NOMO-1 (cell line): ENCODE results near the gene DNAJC17.

Experiments
- DNase-seq, 2 experiments: peaks; one replicate each; lab custom pipeline; 2025; ENCODE audit not compliant: unreplicated experiment in 2 of 2; lab: John Stamatoyannopoulos, UW

Gene DNAJC17

GRCh38 chr15:40831861-40832260 is 24.6 kb upstream of the DNAJC17 start:
- no peak for DNase-seq

- DNase-seq: no peak
These were observed 23.6 kb upstream of the DNAJC17 start for GRCh38 chr15:40830884-40831283.

GRCh38 chr15:40829115-40829514 is 21.8 kb upstream of the DNAJC17 start:
- no peak for DNase-seq

DNA sequence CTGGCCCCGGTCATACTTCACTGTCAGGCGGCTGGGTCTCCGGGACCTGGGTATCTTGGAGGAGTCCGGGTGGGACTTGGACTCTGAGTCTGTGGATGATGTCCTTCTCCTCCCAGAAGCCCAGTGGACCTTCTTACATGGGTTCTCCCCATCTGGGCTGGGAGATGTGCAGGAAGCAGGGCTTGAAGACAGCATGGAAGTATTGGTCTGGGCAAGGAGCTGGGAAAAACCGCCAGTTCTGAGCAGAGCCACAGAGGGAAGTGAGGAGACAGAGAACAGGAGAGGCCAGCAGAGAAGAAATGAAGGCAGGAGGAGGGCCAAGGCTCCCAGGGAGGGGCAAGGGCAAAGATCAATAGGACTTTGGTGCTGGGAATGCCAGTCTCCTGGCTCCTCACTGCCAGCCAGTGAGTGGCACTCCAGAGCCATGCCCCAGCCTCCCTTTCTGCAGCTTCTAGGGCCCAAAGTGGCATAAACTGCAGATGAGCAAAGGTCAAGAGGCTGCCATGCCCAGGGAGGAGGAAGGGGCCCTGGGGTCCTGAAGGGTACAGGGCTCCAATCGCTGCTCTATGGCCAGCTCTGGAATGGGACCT is 21.3 kb upstream of the DNAJC17 start, which contains the start of gene PPP1R14D:
PPP1R14D (minus strand) TSS at position 262 of the 590 bp plus-strand sequence; CDS start at position 195, 67 bp downstream.
- no peak for DNase-seq

GRCh38 chr15:40826423-40827075 is 19.3 kb upstream of the DNAJC17 start:
- DNase-seq: no peak

- no peak for DNase-seq
These were observed 18.6 kb upstream of the DNAJC17 start for GRCh38 chr15:40825661-40826422.

DNA sequence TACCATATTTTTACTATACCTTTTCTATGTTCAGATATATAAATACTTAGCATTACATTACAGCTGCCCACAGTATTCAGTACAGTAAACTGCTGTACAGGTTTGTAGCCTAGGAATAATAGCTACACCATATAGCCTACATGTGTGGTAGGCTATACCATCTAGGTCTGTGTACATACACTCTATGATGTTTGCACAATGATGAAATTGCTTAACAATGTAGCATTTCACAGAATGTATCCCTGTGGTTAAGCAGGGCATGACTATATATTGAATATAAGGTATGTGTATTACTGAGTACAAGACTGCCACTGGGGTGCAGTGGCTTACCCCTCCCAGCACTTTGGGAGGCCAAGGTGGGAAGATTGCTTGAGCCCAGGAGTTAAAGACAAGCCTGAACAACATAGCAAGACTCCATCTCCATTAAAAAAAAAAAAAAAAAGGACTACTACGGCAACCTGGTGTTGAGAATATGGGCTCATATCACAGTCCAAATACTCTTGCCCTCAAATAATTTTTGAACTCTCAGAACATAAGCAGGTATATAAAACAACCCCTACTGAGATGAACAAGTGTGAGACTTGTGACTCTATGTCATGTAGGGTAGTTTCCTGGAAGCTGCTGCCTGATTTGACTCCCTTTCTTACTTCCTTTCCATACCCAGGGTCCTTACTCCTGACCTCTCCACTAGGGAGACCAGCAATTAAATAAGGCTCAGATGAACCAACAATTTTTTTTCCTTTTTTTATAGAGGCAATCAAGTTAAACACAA is 16.5 kb upstream of the DNAJC17 start:
- DNase-seq: peak in 1 of 2 experiments; percentile 10

DNA sequence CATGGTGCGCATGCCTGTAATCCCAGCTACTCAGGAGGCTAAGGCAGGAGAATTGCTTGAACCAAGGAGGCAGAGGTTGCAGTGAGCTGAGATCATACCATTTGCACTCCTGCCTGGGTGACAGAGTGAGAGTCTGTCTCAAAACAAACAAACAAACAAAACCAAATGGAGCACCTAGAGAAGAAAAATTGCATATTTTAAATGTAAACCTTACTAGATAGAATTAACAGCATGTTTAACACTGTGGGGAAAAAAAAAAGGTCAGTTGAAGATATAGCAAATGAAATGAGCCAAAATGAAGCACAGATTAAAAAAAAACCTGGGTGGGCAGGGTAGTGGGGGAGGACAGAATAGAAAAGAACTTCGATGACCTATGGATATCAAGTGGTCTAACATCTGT is 13.9 kb upstream of the DNAJC17 start:
- no peak for DNase-seq

GRCh38 chr15:40819048-40819447 is 11.8 kb upstream of the DNAJC17 start:
- no peak for DNase-seq

- DNase-seq: no peak
These were observed 7.9 kb upstream of the DNAJC17 start for GRCh38 chr15:40815042-40815698.

DNA sequence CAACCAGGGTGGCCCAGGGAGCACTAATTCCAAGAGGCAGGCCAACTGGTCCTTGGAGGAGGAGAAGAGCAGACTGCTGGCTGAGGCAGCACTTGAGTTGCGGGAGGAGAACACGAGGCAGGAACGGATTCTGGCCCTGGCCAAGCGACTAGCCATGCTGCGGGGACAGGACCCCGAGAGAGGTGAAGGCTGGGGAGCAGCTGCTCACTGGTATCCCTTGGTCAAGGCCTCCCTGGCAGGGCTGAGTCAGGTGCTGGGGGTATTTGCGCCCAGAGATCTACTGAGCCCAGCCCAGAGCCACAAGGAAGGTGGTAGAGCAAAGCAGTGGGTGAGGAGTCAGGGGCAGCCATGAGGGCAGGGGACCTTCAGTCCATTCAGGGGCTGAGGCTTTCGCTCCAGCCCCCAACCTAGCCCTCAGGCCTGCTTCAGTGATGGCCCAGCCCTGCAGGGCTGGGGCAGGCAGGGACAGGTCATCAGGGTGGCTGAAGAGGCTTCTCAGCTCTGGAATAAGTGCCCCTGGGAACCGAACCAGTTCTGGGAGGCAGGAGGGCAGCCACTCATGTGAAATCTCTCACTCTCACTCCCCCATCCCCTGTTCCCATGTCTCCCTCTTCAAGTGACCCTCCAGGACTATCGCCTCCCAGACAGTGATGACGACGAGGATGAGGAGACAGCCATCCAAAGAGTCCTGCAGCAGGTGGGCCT is 5.6 kb upstream of the DNAJC17 start:
- no peak for DNase-seq

GRCh38 chr15:40808861-40809450 is 1.7 kb upstream of the DNAJC17 start:
- DNase-seq: no peak

DNA sequence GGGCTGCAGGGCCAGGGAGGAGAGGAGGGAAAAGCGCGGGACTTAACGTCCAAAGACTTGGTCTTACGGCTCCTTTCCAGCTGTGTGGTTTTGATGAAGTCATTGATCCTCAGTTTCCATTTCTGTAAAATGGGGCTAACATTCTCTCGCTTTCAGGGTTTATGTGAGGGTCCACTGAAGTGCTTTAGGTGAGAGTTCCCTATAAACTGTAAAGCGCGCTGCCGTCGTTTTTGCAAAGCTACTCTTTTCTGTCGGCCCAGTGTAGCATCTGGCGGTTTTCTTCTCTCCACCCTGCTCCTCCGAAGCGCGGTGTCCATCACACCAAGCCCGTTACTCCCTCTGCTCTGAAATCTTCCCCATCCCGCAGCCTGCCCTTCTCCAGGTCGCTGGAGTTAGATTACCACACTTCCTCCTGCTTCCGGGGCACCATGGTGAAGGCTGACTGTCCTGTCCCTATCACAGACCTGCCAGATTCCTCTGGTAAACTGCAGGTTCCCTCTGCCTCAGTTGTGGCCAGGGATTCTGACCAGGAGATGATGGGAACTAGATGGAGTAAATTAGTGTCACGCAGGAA is 702 bp upstream of the DNAJC17 start:
- DNase-seq: peak in 1 of 2 experiments; percentile 37

- no peak for DNase-seq
These were observed 623 bp downstream of the DNAJC17 start for GRCh38 chr15:40806672-40807027.

DNA sequence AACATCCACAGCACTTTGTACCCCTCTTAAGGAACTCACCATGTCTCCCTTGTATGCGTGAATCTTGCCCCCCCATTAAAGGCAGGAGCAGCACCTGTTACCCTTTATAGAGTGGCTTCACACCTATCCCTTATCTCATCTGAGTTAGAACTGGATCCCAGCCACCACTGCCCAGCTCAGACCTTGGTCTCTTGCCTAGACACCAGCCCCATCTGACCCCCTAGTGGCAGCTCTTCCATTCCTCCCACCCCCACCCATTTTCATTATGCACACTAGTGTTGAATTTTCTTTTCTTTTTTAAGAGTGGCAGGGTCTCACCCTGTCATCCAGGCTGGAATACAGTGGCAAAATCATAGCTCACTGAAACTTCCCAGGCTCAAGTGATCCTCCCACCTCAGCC is 3.6 kb downstream of the DNAJC17 start:
- DNase-seq: no peak

DNA sequence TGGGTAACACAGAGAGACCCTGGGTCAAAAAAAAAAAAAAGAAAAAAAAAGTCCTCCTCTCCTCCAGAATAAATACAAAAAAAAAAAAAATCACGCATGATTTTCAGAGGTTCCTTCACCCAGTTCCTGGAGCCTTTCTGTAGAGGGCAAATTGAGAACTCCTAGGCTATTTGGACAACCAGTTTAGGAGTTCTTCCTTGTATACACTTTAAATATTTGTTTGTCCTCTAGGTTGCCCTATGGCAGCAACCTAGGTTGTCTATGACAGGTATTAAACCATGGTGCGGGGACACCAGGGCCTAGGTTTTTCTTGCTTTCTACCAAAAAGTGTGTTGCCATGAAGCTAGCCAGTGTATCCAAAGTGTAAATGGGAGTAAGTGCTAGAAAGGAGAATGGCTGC is 4.2 kb downstream of the DNAJC17 start:
- no peak for DNase-seq

GRCh38 chr15:40799523-40799922 is 7.8 kb downstream of the DNAJC17 start:
- no peak for DNase-seq

- DNase-seq: peak in 1 of 2 experiments; percentile 3
These were observed 10.8 kb downstream of the DNAJC17 start for GRCh38 chr15:40796512-40796911.

- DNase-seq: no peak
These were observed 11.2 kb downstream of the DNAJC17 start for GRCh38 chr15:40796041-40796440.
